Ectodermal cell (in vitro differentiated cells): Measurements from ENCODE around the gene GPR39.

ENCODE experiments used
- H3K27ac ChIP-seq: 2 replicates; pipeline ENCODE4 v1.7.0; 2013; ENCODE audit warnings: mild to moderate bottlenecking, low read depth, low read length; ENCODE audit not compliant: insufficient read depth, poor library complexity, severe bottlenecking
- H3K27me3 ChIP-seq: 2 replicates; pipeline ENCODE4 v1.7.0; 2013; ENCODE audit warnings: mild to moderate bottlenecking, low read length; ENCODE audit not compliant: insufficient read depth, control insufficient read depth, poor library complexity, severe bottlenecking
- H3K36me3 ChIP-seq: one replicate; pipeline ENCODE4 v1.7.0; 2013; ENCODE audit warnings: low read length; ENCODE audit not compliant: control insufficient read depth, insufficient read depth
- H3K4me1 ChIP-seq: one replicate; pipeline ENCODE4 v1.7.0; 2013; ENCODE audit warnings: low read length; ENCODE audit not compliant: control insufficient read depth, insufficient read depth
- H3K4me3 ChIP-seq: 2 replicates; pipeline ENCODE4 v1.7.0; 2013; ENCODE audit warnings: low read depth, low read length, control low read depth; ENCODE audit not compliant: insufficient read depth
- H3K9me3 ChIP-seq: 2 replicates; pipeline ENCODE4 v1.7.0; 2013; ENCODE audit warnings: mild to moderate bottlenecking, low read length, moderate library complexity; ENCODE audit not compliant: control insufficient read depth
- WGBS, 2 experiments: methylation state at CpG; one replicate each; pipeline ENCODE4 v1.1.7; 2013; ENCODE audit warnings: missing lambda C conversion rate in 2 of 2; 5-methylcytosine and 5-hydroxymethylcytosine counted together

Gene GPR39

GRCh38 chr2:132484144-132484543, 67.5 kb downstream of the GPR39 start:
- Histone ChIP-seq H3K9me3 (no peaks in the 10 kb centered on the region), H3K36me3 (no peaks in the 10 kb centered on the region), H3K4me1 (no peaks in the 10 kb centered on the region), H3K27ac (no peak overlapping the region), H3K27me3 (no peaks in the 10 kb centered on the region), H3K4me3 (no peak overlapping the region)
- WGBS, 2 experiments: 95 to 96% methylated on average over 1 of the region's 1 CpG

- no peaks in the 10 kb centered on the region for H3K36me3 ChIP-seq
- H3K4me3 ChIP-seq: no peak overlapping the region
- no peaks in the 10 kb centered on the region for H3K27me3 ChIP-seq
- H3K9me3 ChIP-seq: no peaks in the 10 kb centered on the region
- H3K4me1 ChIP-seq: no peaks in the 10 kb centered on the region
- 88 to 89% methylated on average over 6 of the region's 6 CpGs for WGBS, 2 experiments
- no peak overlapping the region for H3K27ac ChIP-seq
These were observed 71.9 kb downstream of the GPR39 start for GRCh38 chr2:132488491-132488890.

GRCh38 chr2:132489150-132489549, 72.5 kb downstream of the GPR39 start:
- WGBS, 2 experiments: 26 to 28% methylated on average over 18 of the region's 18 CpGs

DNA sequence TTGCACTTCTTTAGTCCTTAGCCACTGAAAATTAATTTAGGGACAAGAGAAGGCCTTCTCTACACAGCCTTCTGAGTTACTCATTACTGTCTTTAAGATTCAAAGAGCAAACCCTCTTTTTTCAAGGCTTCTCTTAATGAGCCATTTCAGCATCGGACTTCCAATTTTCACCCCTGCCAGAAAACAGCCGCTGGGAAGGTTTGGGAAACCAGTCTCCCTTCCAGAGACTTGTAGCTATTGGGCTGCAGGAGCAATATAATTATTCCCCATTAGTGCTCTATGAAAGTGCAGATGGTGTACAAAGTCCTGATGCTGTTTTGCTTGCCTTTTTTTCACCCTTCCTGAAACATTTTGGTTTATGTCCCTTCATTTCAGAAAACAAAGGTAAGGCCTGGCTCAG, 79.3 kb downstream of the GPR39 start:
- 86 to 93% methylated on average over 2 of the region's 2 CpGs for WGBS, 2 experiments

More at GRCh38 chr2:132489150-132489549, 72.5 kb downstream of the GPR39 start:
- Histone ChIP-seq H3K9me3 (no peaks in the 10 kb centered on the region), H3K27me3 (no peaks in the 10 kb centered on the region), H3K27ac (no peak overlapping the region), H3K4me3 (no peak overlapping the region), H3K36me3 (no peaks in the 10 kb centered on the region), H3K4me1 (no peaks in the 10 kb centered on the region)

GRCh38 chr2:132496555-132496954, 80.0 kb downstream of the GPR39 start:
- no peak overlapping the region for H3K27ac ChIP-seq
- H3K4me1 ChIP-seq: no peaks in the 10 kb centered on the region
- H3K36me3 ChIP-seq: no peaks in the 10 kb centered on the region
- WGBS, 2 experiments: 94% methylated on average over 3 to 4 of the region's 4 CpGs
- no peak overlapping the region for H3K4me3 ChIP-seq
- H3K27me3 ChIP-seq: no peaks in the 10 kb centered on the region
- H3K9me3 ChIP-seq: no peaks in the 10 kb centered on the region

More for the DNA sequence above, 79.3 kb downstream of the GPR39 start:
- Histone ChIP-seq H3K27ac (no peak overlapping the region), H3K9me3 (no peaks in the 10 kb centered on the region), H3K36me3 (no peaks in the 10 kb centered on the region), H3K4me3 (no peak overlapping the region), H3K27me3 (no peaks in the 10 kb centered on the region), H3K4me1 (no peaks in the 10 kb centered on the region)

GRCh38 chr2:132497591-132497990, 81.0 kb downstream of the GPR39 start:
- Histone ChIP-seq H3K4me1 (no peaks in the 10 kb centered on the region), H3K27ac (no peak overlapping the region), H3K27me3 (no peaks in the 10 kb centered on the region), H3K9me3 (peaks cover 2% of the 10 kb centered on the region), H3K36me3 (no peaks in the 10 kb centered on the region), H3K4me3 (no peak overlapping the region)

- H3K27me3 ChIP-seq: no peaks in the 10 kb centered on the region
- peaks cover 2% of the 10 kb centered on the region for H3K9me3 ChIP-seq
- H3K4me1 ChIP-seq: no peaks in the 10 kb centered on the region
- 50 to 54% methylated on average over 1 of the region's 1 CpG for WGBS, 2 experiments
- H3K27ac ChIP-seq: no peak overlapping the region
- H3K36me3 ChIP-seq: no peaks in the 10 kb centered on the region
- H3K4me3 ChIP-seq: no peak overlapping the region
These were observed 87.1 kb downstream of the GPR39 start for GRCh38 chr2:132503701-132504100.

DNA sequence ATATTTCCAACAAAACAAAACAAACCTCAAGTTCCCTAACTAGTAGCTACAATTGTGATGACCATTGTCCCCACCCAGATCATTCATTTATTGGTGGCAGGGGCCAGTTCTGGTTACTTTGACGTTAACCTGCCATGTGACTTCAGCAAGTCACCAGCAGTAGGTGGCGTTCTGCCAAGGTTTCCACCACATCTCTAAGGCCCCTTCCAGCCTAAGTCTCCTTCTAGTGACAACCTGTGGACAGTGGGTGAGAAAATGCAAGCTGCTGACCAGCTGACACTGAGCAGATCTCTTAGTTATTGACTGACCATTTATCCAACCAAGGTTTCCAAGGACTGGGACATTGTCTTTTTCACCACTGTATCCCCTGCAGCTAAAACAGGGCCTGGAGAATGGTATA, 98.4 kb downstream of the GPR39 start:
- WGBS, 2 experiments: 71 to 78% methylated on average over 2 of the region's 2 CpGs
- no peak overlapping the region for H3K4me3 ChIP-seq
- no peaks in the 10 kb centered on the region for H3K4me1 ChIP-seq
- no peaks in the 10 kb centered on the region for H3K27me3 ChIP-seq
- H3K27ac ChIP-seq: no peak overlapping the region
- H3K9me3 ChIP-seq: no peaks in the 10 kb centered on the region
- H3K36me3 ChIP-seq: no peaks in the 10 kb centered on the region

GRCh38 chr2:132517386-132517785, 100.8 kb downstream of the GPR39 start:
- no peaks in the 10 kb centered on the region for H3K4me1 ChIP-seq
- no peak overlapping the region for H3K27ac ChIP-seq
- H3K27me3 ChIP-seq: no peaks in the 10 kb centered on the region
- no peak overlapping the region for H3K4me3 ChIP-seq
- no peaks in the 10 kb centered on the region for H3K36me3 ChIP-seq
- WGBS, 2 experiments: no CpG with 5 or more reads among the region's 1 CpG
- no peaks in the 10 kb centered on the region for H3K9me3 ChIP-seq

- 91 to 97% methylated on average over 4 of the region's 4 CpGs for WGBS, 2 experiments
- no peak overlapping the region for H3K4me3 ChIP-seq
- H3K4me1 ChIP-seq: no peaks in the 10 kb centered on the region
- H3K36me3 ChIP-seq: no peaks in the 10 kb centered on the region
- no peaks in the 10 kb centered on the region for H3K9me3 ChIP-seq
- H3K27ac ChIP-seq: no peak overlapping the region
- H3K27me3 ChIP-seq: no peaks in the 10 kb centered on the region
These were observed 101.7 kb downstream of the GPR39 start for GRCh38 chr2:132518302-132518701.

DNA sequence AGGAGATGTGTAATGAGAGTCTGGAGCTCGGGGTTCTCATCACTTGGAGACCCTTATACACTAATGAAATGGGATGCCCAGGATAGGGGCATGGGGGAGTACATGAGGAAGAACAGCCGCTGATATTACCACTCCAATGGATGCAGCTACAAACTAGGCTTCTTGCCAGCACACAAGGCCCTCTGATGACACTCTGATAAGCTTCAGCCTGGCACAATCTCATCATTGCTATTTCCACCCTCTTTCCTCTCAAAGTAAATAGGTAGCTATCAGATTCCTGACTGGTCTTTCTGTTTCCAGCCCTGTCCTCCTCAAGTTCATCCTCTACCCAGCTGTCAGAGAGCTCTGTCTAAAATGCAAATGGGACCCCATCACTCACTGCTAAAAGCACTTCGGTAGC, 103.0 kb downstream of the GPR39 start:
- Histone ChIP-seq H3K27ac (no peak overlapping the region), H3K9me3 (no peaks in the 10 kb centered on the region), H3K36me3 (no peaks in the 10 kb centered on the region), H3K27me3 (no peaks in the 10 kb centered on the region), H3K4me1 (no peaks in the 10 kb centered on the region), H3K4me3 (no peak overlapping the region)
- WGBS, 2 experiments: 80 to 81% methylated on average over 3 of the region's 3 CpGs
